Ectodermal cell (in vitro differentiated cells): ENCODE data around the gene PCCB.

Experiments used
- H3K27ac ChIP-seq: 2 replicates; pipeline ENCODE4 v1.7.0; 2013; ENCODE audit warnings: mild to moderate bottlenecking, low read depth, low read length; ENCODE audit not compliant: insufficient read depth, poor library complexity, severe bottlenecking
- H3K27me3 ChIP-seq: 2 replicates; pipeline ENCODE4 v1.7.0; 2013; ENCODE audit warnings: mild to moderate bottlenecking, low read length; ENCODE audit not compliant: insufficient read depth, control insufficient read depth, poor library complexity, severe bottlenecking
- H3K36me3 ChIP-seq: one replicate; pipeline ENCODE4 v1.7.0; 2013; ENCODE audit warnings: low read length; ENCODE audit not compliant: control insufficient read depth, insufficient read depth
- H3K4me1 ChIP-seq: one replicate; pipeline ENCODE4 v1.7.0; 2013; ENCODE audit warnings: low read length; ENCODE audit not compliant: control insufficient read depth, insufficient read depth
- H3K4me3 ChIP-seq: 2 replicates; pipeline ENCODE4 v1.7.0; 2013; ENCODE audit warnings: low read depth, low read length, control low read depth; ENCODE audit not compliant: insufficient read depth
- H3K9me3 ChIP-seq: 2 replicates; pipeline ENCODE4 v1.7.0; 2013; ENCODE audit warnings: mild to moderate bottlenecking, low read length, moderate library complexity; ENCODE audit not compliant: control insufficient read depth
- WGBS, 2 experiments: methylation state at CpG; one replicate each; pipeline ENCODE4 v1.1.7; 2013; ENCODE audit warnings: missing lambda C conversion rate in 2 of 2; 5-methylcytosine and 5-hydroxymethylcytosine counted together

Gene PCCB

DNA sequence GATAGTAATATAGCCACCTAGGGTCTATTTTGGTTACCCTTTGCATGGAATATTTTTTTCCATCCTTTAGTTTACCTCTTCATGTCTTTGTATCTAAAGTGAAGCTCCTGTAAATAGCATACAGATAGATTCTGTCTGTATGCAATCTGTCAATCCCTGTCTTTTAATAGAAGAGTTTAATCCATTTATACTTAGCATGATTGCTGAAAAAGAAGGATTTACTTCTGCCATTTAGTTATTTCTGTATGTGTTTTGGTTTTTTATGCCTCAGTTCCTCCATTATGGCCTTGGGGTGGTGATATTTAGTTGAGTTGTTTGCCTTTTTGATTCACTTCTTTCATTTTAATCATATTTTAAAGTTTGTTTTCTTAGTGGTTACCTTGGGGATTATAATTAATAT lies 29.0 kb downstream of the PCCB start:
- Histone ChIP-seq H3K9me3 (no peaks in the 10 kb centered on the region), H3K27ac (no peak overlapping the region), H3K4me1 (peaks cover 4% of the 10 kb centered on the region), H3K4me3 (no peak overlapping the region), H3K27me3 (no peaks in the 10 kb centered on the region), H3K36me3 (peaks cover 17% of the 10 kb centered on the region)

- Histone ChIP-seq H3K4me1 (peaks cover 4% of the 10 kb centered on the region), H3K27me3 (no peaks in the 10 kb centered on the region), H3K36me3 (peaks cover 17% of the 10 kb centered on the region), H3K4me3 (no peak overlapping the region), H3K27ac (no peak overlapping the region), H3K9me3 (no peaks in the 10 kb centered on the region)
- 92 to 94% methylated on average over 2 of the region's 2 CpGs for WGBS, 2 experiments
Observed at GRCh38 chr3:136280961-136281360, 30.8 kb downstream of the PCCB start.

DNA sequence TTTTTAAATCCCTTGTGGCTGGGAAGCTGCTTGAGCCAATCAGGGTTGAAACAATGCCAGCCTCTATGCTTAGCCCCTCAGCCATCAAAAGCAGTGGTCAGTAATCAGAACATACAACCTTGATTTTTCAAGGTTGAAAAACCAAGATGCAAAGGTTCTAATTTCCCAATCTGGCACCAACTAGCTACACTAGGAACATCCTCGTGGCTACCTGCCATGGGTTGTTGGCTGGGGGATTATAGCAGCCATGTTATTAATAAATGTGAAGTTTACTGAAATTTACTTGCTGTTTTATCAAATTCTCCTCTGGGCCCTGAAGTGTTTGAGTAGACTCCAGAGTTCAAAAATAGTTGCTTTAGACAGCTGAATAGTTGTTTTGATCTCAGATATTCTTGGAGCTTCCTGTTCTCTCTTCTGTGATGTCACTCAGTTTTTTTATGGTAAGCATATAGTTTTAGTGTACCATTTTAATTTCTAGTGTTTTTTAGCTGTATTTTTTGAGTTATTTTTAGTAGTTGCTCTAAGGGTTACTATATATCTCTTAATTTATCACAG lies 31.9 kb downstream of the PCCB start:
- whole genome bisulfite sequencing, 2 experiments: 100% methylated on average over 1 of the region's 1 CpG; no CpG with 5 or more reads in 1 of the 2 experiments
- H3K36me3 ChIP-seq: peaks cover 17% of the 10 kb centered on the region
- no peaks in the 10 kb centered on the region for H3K27me3 ChIP-seq
- peaks cover 4% of the 10 kb centered on the region for H3K4me1 ChIP-seq
- no peak overlapping the region for H3K27ac ChIP-seq
- H3K4me3 ChIP-seq: no peak overlapping the region
- H3K9me3 ChIP-seq: no peaks in the 10 kb centered on the region

GRCh38 chr3:136283627-136284026 lies 33.5 kb downstream of the PCCB start:
- no peak overlapping the region for H3K4me3 ChIP-seq
- H3K27ac ChIP-seq: no peak overlapping the region
- H3K27me3 ChIP-seq: no peaks in the 10 kb centered on the region
- H3K4me1 ChIP-seq: no peaks in the 10 kb centered on the region
- H3K9me3 ChIP-seq: no peaks in the 10 kb centered on the region
- 95 to 96% methylated on average over 6 of the region's 6 CpGs for WGBS, 2 experiments
- peaks cover 14% of the 10 kb centered on the region for H3K36me3 ChIP-seq

DNA sequence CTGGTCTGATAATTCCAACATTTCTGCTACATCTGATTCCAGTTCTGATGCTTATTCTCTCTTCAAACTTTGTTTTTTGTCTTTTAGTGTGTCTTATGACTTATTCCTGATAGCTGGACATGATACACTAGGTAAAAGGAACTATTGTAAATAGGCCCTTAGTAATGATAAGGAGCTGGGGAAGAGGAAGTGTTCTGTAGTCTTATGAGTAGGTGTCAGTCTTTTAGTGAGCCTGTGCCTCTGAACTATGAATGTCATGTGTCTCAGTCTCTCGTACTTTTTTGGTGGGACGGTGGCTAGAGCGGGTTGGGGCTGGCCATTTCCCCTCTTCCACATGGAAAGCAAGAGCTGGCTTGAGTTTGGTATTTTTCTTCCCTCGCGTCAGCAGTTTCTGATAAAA lies 41.2 kb downstream of the PCCB start:
- no peaks in the 10 kb centered on the region for H3K27me3 ChIP-seq
- no peak overlapping the region for H3K4me3 ChIP-seq
- peaks cover 18% of the 10 kb centered on the region for H3K36me3 ChIP-seq
- WGBS, 2 experiments: 97% methylated on average over 5 of the region's 5 CpGs
- no peaks in the 10 kb centered on the region for H3K4me1 ChIP-seq
- H3K9me3 ChIP-seq: peaks cover 4% of the 10 kb centered on the region
- H3K27ac ChIP-seq: no peak overlapping the region

DNA sequence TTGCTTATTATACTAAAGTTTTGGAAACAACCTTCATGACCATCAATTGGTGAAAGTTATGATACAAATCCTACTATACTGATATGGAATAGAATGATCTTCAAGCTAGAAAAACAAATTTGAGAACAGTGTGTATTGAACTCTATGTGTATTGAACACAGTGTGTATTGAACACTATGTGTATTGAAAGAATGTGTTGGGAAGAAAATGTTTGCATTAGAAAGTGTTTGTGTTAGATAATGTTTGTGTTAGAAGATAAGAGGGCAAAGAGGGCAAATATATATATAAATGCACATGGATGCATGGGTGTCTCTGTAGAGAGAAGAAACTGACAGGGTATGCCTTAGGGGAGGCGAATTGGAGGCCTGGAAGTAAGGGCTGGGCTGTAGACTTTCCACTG lies 42.4 kb downstream of the PCCB start:
- H3K27ac ChIP-seq: no peak overlapping the region
- H3K4me1 ChIP-seq: no peaks in the 10 kb centered on the region
- H3K27me3 ChIP-seq: no peaks in the 10 kb centered on the region
- 100% methylated on average over 1 of the region's 1 CpG for WGBS, 2 experiments
- H3K9me3 ChIP-seq: peaks cover 4% of the 10 kb centered on the region
- no peak overlapping the region for H3K4me3 ChIP-seq
- H3K36me3 ChIP-seq: peaks cover 19% of the 10 kb centered on the region

DNA sequence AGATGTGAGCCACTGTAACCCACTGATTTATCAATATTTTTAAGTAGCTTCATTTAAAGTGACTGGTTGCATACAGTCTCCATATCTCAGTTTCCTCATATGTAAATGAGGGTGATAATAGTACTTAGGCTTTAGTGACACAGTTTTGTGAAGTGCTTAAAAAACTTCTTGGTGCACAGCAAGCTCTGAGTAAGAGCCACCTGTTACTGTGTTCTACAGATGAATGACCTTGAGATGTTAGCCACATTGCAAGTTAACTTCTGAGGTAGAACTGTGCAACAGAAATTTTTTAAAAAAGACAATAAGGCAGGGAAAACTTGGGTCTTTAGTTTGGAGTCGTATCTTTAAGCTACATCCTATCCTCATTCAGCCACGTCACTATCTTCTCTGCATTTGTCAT lies 43.1 kb downstream of the PCCB start:
- H3K27me3 ChIP-seq: no peaks in the 10 kb centered on the region
- no peaks in the 10 kb centered on the region for H3K4me1 ChIP-seq
- H3K36me3 ChIP-seq: peaks cover 19% of the 10 kb centered on the region
- no peak overlapping the region for H3K4me3 ChIP-seq
- H3K9me3 ChIP-seq: peaks cover 4% of the 10 kb centered on the region
- H3K27ac ChIP-seq: no peak overlapping the region
- 95 to 99% methylated on average over 2 of the region's 2 CpGs for whole genome bisulfite sequencing, 2 experiments

DNA sequence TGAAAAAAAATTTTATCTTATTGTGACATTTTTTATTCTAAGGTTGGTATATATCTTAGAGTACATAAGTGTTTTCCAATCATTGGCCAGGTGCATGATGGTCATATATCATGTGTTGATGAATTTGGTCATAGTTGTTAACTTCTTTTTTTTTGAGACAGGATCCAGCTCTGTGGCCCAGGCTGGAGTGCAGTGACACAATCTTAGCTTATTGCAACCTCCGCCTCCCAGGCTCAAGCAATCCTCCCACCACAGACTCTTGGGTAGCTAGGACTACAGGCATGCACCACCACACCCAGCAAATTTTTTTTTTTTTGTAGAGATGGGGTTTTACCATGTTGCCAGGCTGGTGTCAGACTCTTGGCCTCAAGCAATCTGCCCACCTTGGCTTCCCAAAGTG lies 44.0 kb downstream of the PCCB start:
- 69 to 100% methylated on average over 1 of the region's 1 CpG for WGBS, 2 experiments
- no peaks in the 10 kb centered on the region for H3K27me3 ChIP-seq
- peaks cover 28% of the 10 kb centered on the region for H3K36me3 ChIP-seq
- no peak overlapping the region for H3K27ac ChIP-seq
- no peak overlapping the region for H3K4me3 ChIP-seq
- no peaks in the 10 kb centered on the region for H3K4me1 ChIP-seq
- peaks cover 4% of the 10 kb centered on the region for H3K9me3 ChIP-seq

DNA sequence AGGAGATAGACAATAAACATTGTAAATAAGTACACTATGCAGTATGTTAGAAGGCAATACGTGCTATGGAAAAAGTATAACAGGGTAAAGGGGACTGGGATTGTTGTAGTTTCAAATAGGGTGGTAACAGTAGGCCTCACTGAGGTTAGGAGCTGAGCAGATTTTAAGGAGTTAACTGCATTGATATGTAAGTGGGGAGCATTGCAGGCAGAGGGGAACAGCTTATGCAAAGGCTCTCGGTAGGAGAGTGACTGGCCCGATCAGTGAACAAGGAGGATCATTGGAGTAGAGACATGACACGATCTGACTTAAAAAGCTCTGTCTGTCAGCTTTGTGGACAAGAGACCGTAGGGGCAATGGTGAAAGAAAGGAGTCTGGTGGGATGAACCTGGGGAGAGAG lies 46.8 kb downstream of the PCCB start:
- no peaks in the 10 kb centered on the region for H3K27me3 ChIP-seq
- H3K9me3 ChIP-seq: peaks cover 4% of the 10 kb centered on the region
- no peaks in the 10 kb centered on the region for H3K4me1 ChIP-seq
- H3K4me3 ChIP-seq: no peak overlapping the region
- peaks cover 45% of the 10 kb centered on the region for H3K36me3 ChIP-seq
- no peak overlapping the region for H3K27ac ChIP-seq
- WGBS, 2 experiments: 20 to 23% methylated on average over 5 of the region's 5 CpGs

DNA sequence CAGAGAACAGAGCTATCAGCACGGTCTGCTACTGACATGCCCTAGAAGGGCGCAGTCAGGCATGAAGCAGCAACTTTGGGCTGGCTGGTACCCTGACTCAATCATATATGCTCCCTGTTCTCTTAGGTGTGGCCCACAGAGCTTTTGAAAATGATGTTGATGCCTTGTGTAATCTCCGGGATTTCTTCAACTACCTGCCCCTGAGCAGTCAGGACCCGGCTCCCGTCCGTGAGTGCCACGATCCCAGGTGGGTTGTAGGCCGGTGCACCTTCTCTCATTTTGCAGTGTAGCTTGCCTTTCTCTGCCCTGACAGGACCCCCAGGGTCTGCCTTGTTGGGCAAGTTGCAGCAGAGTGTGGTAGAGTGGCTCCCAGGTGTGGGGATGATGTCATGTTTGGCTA lies 47.7 kb downstream of the PCCB start:
- no peaks in the 10 kb centered on the region for H3K4me1 ChIP-seq
- 94 to 95% methylated on average over 8 of the region's 8 CpGs for WGBS, 2 experiments
- no peak overlapping the region for H3K4me3 ChIP-seq
- no peaks in the 10 kb centered on the region for H3K27me3 ChIP-seq
- peaks cover 4% of the 10 kb centered on the region for H3K9me3 ChIP-seq
- H3K36me3 ChIP-seq: peaks cover 45% of the 10 kb centered on the region
- H3K27ac ChIP-seq: no peak overlapping the region

GRCh38 chr3:136300444-136300843 lies 50.3 kb downstream of the PCCB start:
- Histone ChIP-seq H3K4me1 (no peaks in the 10 kb centered on the region), H3K36me3 (peaks cover 33% of the 10 kb centered on the region), H3K4me3 (no peak overlapping the region), H3K9me3 (peaks cover 4% of the 10 kb centered on the region), H3K27me3 (no peaks in the 10 kb centered on the region), H3K27ac (no peak overlapping the region)
- 93 to 98% methylated on average over 2 of the region's 2 CpGs for WGBS, 2 experiments
